Parathyroid adenoma (tissue), 2 donors: Measurements from ENCODE around the gene C2orf69.
A peak's percentile ranks its signal among the peaks of the same experiment; 100 is the strongest.

Experiments
- H2AFZ ChIP-seq: fragments of 300-600 bp; sonication (generic); one replicate; pipeline ENCODE4 v1.7.0; 2017; ENCODE audit warnings: antibody characterized with exemption, mild to moderate bottlenecking
- H3K27ac ChIP-seq: fragments of 300-600 bp; sonication (generic); one replicate; pipeline ENCODE4 v1.7.0; 2017
- H3K27me3 ChIP-seq: fragments of 300-600 bp; sonication (generic); one replicate; pipeline ENCODE4 v1.7.0; 2017; ENCODE audit warnings: low read length; ENCODE audit not compliant: control insufficient read depth, insufficient read depth
- H3K36me3 ChIP-seq: fragments of 300-600 bp; sonication (generic); one replicate; pipeline ENCODE4 v1.7.0; 2017; ENCODE audit warnings: low read length; ENCODE audit not compliant: control insufficient read depth, insufficient read depth
- H3K4me1 ChIP-seq: fragments of 300-600 bp; sonication (generic); one replicate; pipeline ENCODE4 v1.7.0; 2017; ENCODE audit warnings: control low read depth
- H3K4me2 ChIP-seq: fragments of 300-600 bp; sonication (generic); one replicate; pipeline ENCODE4 v1.7.0; 2017; ENCODE audit warnings: low read length
- H3K4me3 ChIP-seq: fragments of 300-600 bp; sonication (generic); one replicate; pipeline ENCODE4 v1.7.0; 2017; ENCODE audit warnings: low read depth, low read length
- H3K79me2 ChIP-seq: fragments of 300-600 bp; sonication (generic); one replicate; pipeline ENCODE4 v1.7.0; 2017; ENCODE audit warnings: control low read depth
- H3K9ac ChIP-seq: fragments of 300-600 bp; sonication (generic); one replicate; pipeline ENCODE4 v1.7.0; 2017; ENCODE audit warnings: mild to moderate bottlenecking
- H3K9me3 ChIP-seq: fragments of 300-600 bp; sonication (generic); one replicate; pipeline ENCODE4 v1.7.0; 2017; ENCODE audit warnings: low read length; ENCODE audit not compliant: control insufficient read depth
- CTCF ChIP-seq: fragments of 300-600 bp; sonication (generic); IDR thresholded peaks from one replicate; pipeline ENCODE4 v1.7.0; 2017; ENCODE audit warnings: antibody characterized with exemption, mild to moderate bottlenecking
- donor health status: primary hyperparathyroidism.

The C2orf69 gene

DNA sequence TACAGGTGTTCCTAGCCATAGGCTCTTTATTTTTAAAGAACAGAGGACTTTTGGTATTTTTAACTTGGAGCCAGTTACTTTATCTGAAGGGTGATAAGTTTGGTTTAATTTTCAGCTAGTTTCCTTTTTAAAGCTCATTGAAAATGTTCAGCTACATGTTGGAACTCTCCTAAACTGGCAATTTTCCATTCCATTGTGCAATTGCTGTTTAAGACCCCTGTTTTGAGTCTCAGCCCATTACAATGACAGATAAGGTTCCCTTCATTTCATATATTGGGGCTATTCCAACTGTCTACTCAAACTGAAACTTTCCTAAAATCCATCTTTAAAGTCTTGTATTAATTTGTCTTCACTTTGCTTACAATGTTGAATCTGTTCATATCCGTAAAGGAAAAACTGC lies 55.9 kb downstream of the C2orf69 start:
- Histone ChIP-seq H3K9ac (no peak overlapping the region), H3K36me3 (no peaks in the 10 kb centered on the region)
- TF ChIP-seq CTCF: no peak

GRCh38 chr2:199968126-199968525 lies 57.0 kb downstream of the C2orf69 start:
- Histone ChIP-seq H3K4me2 (no peak overlapping the region), H3K79me2 (no peaks in the 10 kb centered on the region), H3K27ac (no peak overlapping the region), H3K36me3 (no peaks in the 10 kb centered on the region), H3K9me3 (no peaks in the 10 kb centered on the region), H3K27me3 (no peaks in the 10 kb centered on the region), H3K9ac (no peak overlapping the region), H2AFZ (no peak overlapping the region), H3K4me1 (no peaks in the 10 kb centered on the region), H3K4me3 (no peak overlapping the region)
- TF ChIP-seq CTCF: no peak

More for the DNA sequence above, 55.9 kb downstream of the C2orf69 start:
- H3K4me2 ChIP-seq: no peak overlapping the region
- H3K79me2 ChIP-seq: no peaks in the 10 kb centered on the region
- no peak overlapping the region for H3K4me3 ChIP-seq
- no peak overlapping the region for H2AFZ ChIP-seq
- H3K27ac ChIP-seq: no peak overlapping the region
- H3K9me3 ChIP-seq: no peaks in the 10 kb centered on the region
- H3K4me1 ChIP-seq: no peaks in the 10 kb centered on the region
- H3K27me3 ChIP-seq: no peaks in the 10 kb centered on the region

DNA sequence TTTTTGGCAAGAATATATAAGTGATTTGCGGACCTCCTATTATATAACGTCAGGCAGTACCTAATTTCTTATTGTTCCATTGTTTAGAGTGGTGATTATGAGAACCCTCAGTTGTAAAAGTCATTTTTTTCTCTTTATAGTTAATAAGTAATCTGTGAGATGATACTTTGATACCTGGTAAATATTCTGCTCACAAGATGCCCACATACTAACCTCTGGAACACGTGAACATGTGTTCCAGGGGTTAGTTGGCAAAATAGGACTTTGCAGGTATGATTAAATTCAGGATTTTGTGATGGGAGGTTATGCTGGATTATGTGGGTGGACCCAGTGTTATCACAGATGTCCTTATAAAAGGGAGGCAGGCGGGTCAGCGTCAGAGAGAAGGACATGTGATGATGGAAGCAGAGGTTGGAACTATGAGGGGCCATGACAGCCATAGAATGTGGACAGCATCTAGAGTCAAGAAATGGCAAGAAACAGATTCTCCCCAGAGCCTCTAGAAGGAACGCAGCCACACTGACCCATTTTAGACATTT lies 61.1 kb downstream of the C2orf69 start:
- Histone ChIP-seq H3K27ac (no peak overlapping the region), H3K27me3 (no peaks in the 10 kb centered on the region), H3K9ac (no peak overlapping the region), H2AFZ (no peak overlapping the region), H3K9me3 (no peaks in the 10 kb centered on the region), H3K4me1 (no peaks in the 10 kb centered on the region), H3K36me3 (no peaks in the 10 kb centered on the region), H3K4me3 (no peak overlapping the region), H3K79me2 (no peaks in the 10 kb centered on the region), H3K4me2 (no peak overlapping the region)
- TF ChIP-seq CTCF: no peak

DNA sequence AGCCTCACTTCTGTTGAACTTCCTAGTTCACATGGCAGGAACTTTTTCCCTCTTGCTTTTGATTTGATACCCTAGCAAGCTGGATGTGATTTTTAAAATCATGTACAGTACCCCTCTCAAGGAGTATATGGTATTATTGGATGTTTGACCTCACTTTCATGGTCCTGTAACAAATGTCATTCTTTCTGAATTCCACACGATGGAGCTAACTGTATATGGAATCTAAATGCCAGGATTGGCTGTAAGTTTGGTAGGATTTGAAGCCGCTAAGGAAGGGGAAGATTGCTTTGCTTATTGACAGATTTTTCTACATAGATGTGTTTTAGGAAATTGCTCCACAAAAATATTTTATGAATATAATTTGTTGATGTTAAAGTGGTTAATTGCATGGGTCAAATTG lies 62.6 kb downstream of the C2orf69 start:
- peak; percentile 33 for TF ChIP-seq CTCF
- Histone ChIP-seq H3K27ac (no peak overlapping the region), H3K4me2 (no peak overlapping the region), H2AFZ (no peak overlapping the region), H3K27me3 (no peaks in the 10 kb centered on the region), H3K4me3 (no peak overlapping the region), H3K36me3 (no peaks in the 10 kb centered on the region), H3K79me2 (no peaks in the 10 kb centered on the region), H3K9me3 (no peaks in the 10 kb centered on the region), H3K4me1 (no peaks in the 10 kb centered on the region), H3K9ac (no peak overlapping the region)

DNA sequence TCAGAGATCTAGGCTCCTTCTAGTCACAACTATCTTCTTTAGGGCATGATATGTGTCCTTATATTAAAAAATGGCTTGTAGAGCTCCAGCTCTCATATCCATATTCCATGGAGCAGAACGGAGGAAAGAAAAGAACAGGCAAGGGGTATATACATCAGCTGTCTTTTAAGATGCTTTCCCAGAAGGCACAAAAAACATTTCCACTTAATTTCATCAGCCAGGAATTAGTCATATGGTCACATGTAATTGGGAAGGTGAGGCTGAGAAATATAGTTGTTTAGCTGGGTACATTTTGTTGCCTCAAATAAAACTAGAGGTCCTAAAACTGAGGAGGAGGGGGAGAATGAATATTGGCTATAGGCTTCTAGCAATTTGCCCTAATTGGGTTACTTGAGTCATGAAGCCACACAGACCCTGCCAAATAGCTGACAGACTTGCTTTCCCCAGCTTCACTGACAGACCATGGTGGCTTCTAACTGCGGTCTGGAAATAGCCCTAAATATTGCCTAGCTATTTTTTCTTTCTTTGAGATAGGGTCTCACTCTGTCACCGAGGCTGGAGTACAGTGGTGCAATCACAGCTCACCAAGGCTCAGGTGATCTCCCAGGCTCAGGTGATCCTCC lies 64.3 kb downstream of the C2orf69 start:
- Histone ChIP-seq H3K4me1 (peaks cover 3% of the 10 kb centered on the region), H2AFZ (no peak overlapping the region), H3K4me3 (no peak overlapping the region), H3K4me2 (no peak overlapping the region), H3K36me3 (no peaks in the 10 kb centered on the region), H3K27ac (no peak overlapping the region), H3K27me3 (no peaks in the 10 kb centered on the region), H3K79me2 (no peaks in the 10 kb centered on the region), H3K9me3 (no peaks in the 10 kb centered on the region), H3K9ac (no peak overlapping the region)
- no peak for TF ChIP-seq CTCF
